ENCODE data around the gene COL25A1.
"Not testable (repeated sequence)": the region's sequence is repeated elsewhere in the genome, so short reads cannot be mapped to it uniquely, and the experiment has no call there.

Gene COL25A1

DNA sequence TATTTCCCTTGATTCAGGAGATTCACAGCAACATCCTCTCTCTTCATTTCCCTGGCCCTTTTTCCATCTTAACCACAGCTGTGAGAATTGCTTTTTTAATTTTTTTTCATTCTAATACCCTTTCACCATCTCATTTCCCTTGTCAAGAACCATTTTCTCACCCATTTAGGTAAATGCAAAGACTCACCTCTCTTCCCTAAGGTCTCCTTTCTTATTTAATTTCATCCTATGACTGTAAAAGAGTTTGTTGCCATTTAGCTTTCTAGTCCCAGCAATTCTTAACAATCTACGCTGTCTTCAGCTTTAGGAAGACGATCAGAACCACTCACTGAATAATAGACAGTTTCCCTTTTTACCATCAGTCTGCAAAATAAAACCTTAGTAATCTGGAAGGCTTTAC, 298.5 kb downstream of the COL25A1 start:
- no peak for DNase-seq

DNA sequence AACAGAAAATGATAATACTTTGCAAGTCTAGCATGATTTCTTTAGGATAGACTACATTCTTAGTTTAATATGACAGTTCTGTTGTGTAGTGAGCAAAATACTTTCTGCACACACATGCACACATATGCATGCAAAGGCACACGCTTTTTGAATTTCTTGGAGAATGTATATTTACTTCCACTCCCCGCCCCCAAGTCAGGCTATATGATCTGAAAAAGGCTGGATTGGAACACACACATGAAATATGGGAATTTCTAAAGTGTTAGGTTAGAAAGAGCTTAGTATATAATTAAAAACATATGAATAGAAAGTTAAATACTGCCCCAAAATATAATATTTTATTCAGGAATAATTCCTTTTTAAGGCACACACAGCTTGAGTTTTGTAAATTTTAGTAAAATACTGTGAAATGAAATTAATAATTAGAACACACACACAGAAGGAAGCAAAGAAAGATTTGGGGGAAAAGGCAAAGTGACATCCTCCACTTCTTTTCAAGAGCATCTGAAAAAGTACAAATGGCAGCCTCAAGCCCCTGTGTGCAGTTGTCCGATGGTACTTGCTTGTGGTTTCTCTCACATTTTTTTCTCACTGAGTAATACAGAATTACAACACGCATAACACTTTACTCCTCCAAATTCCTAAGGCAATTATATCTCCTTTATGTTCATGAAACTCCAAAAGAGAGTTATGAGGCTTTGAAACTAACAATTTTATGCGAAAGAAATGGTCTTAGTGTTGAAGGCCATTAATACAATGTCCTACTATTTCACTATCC, 310.7 kb downstream of the COL25A1 start:
- DNase-seq = no peak

DNA sequence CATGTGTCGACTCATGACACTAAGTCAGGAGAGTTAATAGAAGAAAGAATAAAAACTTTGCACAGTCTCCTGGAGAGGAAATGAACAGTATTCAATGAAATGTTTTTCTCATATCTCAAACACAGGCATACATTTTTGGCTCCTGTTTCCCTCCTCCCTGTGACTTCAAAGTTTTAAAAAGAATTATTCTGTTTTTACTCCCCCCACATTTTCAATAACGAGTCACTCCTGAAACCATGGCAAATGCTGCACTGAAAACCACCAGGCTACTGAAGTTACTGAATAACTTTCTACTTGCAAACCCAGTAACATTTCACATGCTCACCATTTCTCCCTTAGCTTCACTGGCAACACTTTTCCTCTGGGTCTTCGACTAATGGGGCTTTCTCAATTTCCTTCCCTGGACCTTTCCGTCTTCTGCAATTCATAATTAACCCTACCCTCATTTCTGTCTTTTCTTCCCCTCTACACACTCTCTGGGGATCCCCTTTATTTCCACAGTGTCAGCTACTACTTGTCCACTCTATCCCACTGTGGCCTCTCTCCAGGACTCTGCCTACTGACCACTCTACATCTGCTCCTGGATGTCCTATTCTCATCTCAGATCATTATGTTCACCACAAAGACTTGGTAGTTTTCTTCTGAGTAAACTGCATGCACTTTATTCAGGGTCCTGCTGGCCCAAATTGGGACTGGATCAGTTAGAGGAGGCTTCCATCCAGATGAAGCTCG, 313.8 kb downstream of the COL25A1 start:
- DNase-seq = no peak

DNA sequence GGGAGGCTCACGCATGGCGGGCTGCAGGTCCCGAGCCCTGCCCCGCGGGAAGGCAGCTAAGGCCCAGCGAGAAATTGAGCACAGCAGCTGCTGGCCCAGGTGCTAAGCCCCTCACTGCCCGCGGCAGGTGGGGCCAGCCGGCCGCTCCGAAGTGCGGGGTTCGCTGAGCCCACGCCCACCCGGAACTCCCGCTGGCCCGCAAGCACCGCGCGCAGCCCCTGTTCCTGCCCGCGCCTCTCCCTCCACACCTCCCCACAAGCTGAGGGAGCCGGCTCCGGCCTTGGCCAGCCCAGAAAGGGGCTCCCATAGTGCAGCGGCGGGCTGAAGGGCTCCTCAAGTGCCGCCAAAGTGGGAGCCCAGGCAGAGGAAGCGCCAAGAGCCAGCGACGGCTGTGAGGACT, 318.0 kb downstream of the COL25A1 start:
- DNase-seq = not testable (repeated sequence)

DNA sequence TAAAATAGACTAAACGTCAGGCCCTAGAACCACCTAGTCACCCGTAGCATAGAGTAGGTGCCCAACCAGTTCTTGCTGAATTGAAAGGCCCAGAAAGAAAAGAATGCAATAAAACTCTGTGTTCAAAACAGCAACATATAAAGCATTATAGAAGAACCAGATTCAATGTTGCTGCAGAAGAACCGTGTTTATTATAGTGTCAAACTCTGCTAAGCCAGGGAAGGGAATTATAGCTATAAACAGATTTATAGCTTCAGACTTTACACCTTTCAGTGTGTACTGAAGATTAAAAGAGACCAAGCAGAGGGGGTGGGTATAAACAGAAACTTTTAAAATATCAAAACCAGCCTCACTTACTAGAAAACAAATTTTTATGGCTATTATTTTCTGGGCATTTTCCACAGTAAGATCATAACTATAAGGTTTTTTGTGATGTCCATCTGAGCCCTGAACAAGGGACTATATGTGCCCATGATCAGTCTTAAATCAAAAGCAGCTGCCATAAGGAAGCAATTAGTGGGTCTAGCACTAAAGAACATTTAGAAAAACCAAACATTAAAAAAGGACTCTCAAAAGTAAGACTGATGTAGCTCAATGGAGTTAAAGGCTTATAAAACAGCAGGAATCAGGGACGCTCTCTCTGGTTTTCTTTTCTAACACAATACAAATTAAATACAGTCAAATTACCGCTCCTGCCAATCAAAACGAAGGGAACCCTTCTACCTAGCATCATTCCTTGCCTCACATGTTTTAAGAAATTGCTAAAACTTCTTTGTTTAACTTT, 319.9 kb downstream of the COL25A1 start:
- no peak for DNase-seq

DNA sequence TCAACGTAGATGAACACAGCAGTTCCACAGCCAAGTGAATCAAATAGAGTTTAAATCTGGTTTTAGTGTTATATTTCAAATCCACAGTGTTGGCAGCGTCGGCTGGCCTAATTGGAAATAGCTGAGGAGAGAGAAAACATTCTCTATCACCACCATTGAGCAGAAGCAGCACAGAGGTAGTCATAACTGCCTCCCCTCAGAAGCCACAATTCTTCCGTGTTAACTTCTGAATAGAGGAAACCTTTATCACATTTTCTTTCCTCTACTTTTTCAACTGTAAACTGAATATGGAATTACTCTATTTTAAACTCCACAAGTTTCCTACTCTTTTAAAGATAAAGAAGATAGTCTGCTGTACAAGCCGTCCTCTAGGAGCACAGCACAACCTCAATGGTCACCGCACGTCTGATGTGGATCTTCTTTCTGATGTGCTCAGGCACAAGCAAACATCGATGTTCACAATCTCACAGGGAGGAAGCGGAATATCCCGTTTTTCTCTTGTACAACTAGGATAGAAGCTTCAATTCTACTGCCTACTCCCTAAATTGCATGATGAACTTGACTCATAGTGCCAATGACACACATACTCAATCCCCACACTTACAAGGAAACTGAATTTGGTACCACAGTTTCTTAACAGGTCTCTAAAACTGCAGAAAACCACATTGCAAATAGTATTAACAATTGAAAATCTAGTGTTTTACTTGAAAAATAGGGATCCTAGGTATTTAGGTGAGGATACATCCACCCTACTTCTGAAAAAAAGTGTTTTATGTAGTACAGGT, 321.8 kb downstream of the COL25A1 start:
- DNase-seq = no peak

DNA sequence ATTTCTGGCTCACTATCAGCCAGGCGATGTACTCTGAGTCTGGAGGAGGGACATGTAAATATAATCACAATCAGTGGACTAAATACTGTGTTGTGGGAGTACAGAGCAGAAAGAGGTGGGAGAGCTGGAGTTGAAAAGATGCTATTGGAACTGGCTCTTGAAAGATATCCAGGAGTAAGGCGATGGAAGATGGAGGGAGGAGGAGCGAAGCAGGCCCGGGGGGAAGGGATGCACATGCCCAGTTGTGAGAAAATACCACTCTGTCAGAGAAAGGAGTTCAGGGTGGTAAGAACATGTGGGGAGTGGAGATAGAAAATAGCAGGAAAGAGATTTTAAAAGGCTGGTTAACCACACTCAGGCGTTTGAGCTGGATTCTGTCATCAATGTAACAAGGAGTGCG, 322.7 kb downstream of the COL25A1 start:
- no peak for DNase-seq

DNA sequence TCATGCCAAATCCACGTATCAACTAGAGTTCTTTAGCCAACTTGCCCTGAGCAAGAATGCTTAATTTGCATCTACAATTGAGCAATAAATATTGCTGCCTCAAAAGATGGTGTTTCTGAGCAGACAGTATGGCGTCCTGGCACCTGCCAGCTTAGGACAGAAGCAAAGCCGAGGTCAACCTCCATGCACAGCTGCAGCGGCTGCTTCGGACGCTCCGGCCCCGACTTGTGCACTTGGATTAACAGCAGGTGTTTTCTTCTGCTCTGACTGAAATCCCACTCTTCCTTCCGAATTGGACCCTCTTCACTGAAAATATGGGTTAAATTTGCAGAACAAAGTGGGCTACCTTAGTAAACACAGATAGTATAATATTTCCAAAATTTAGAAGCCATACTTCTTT, 324.4 kb downstream of the COL25A1 start:
- DNase-seq = no peak

DNA sequence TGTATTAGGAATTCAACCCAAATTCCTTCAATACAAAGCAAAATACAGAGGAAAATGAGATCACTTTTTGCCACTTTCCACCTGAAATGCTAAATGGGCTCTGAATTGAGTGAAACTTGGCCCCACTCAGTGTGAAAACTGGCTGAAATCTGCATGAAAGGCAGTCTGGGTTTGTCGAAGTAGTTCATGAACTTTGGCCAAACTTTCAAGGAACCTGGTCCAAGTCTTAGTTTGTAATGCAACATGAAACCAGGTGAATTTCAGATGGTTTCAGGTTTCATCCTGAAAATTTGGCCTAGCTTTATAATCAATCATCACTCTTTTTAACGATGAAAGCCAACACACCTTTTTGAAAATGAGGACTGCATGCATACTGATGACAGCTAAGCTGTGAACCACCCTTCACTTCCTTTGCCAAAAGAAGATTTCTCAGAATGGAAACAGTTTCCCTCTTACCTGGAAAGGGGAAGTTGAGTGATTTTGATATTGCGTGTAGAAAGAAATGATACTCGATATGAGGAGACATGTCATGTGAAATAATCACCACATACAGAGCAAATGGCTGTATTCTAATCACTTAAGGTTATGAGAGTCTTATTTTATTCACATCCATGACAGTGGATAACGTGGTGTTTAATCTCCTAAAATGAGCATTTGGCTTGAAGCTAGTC, 329.7 kb downstream of the COL25A1 start:
- no peak for DNase-seq

DNA sequence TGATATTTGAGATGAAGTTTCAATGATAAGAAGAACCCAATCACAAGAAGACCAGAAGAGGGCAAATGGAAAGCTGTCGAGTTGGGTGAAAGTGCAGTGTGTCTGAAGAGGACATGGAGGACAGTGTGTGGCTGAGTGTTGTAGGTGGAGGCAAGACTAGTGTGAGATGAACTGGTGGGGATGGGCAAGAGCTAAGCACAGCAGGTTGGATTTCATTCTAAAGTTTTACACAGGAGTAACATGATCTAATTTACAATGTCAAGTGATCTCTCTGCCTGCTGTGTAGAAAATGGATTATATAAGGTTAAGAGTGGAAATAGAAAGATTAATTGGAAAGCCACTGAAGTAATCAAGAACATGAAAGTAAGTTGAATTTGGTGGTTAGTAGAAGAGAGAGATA, 331.0 kb downstream of the COL25A1 start:
- no peak for DNase-seq

DNA sequence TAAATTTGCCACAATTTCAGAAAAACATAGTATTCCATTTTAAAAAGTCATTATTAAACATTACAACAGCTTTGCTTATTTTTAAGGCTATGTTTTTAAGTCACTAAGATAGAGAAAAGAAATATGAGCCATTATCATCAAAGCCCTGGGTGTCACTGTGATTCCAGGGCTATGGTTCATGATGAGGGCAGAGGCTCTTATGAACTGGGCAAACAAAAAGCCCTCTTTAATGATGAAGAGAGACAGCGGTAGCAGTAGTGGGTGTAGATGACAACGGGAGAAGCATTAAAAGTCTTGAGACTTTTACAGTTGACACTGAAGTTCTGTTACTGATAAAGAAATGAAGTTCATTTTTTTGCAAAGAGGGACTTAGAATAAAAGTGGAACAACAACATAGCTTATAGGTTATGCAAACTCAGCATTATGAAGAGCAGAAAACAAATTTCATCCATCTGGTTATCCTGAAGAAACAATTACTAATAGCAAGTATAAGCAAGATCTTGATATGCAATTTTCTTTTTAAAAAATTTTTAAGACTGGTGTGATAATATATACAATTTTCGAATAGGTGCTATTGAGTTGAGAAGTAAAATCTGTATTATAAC, 336.9 kb downstream of the COL25A1 start:
- no peak for DNase-seq

DNA sequence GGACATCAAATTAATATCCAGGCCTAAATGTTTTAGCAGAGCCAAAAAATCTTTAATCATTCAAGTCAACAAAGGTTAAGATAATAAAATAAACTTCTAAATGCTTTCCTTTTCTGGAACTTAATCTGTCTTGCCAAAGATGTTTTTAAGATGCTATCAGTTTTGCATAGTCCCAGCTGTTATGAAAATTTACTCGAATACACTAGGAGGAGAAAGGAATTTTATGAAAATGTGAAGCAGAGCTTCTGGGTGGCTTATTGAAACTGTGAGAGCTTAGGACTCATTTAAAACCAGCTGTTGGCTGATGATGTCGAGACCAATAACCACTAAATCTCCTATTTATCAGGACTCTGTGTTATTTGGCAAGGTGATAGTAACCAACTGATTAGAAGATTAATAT, 337.4 kb downstream of the COL25A1 start:
- peak; percentile 76 for DNase-seq

DNA sequence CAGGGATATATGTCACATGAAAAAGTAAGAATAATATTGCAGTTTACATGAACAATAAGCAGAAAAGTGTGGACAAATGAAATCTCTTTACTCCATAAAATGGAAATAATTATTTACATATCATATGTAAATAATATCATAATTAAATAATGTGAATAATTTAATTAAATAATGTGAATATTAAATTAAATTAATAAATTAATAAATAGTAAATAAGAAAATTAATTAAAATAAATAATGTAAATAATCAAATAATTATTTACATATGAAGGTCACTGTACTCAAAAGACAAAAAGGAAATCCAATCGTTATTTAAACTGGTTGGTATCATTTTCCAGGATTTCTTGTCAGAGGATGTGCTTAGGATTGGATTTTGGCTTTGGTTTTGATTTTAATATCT, 338.5 kb downstream of the COL25A1 start:
- DNase-seq = no peak

DNA sequence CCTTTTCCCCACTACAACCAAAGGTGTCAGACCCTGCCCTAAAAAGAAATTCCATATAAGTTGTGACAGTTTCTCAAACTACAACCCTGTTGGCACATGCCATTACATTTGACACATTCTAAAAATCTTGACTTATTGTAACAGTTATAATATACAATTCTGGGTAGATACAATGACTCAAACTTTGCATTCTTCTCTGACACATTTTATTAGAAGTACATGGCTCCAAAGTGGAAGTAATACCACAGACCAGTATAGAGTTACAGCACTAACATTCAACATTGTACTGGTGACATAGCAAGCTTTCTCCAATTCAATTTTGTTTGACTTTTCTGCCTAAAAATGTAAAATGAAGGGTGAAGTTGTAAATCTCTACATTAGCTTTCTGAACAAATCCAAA, 343.0 kb downstream of the COL25A1 start:
- DNase-seq = no peak

DNA sequence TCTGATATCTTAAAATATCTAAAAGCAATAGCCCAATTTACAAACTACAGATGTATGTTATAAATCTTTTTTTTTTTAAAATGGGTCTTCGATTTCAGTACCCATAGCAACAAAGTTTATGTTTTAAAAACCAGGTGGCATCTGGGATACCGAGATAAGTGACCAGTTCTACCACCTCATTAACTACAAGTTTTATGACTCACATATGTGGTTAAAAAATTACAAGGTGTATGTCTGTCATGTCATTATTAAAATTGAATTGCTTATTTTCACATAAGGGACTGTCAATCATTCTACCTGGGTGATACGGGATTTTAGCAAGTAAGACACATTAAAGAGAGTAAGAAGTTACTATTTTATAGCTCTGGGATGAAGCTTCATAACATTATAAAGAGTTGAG, 347.6 kb downstream of the COL25A1 start:
- no peak for DNase-seq

DNA sequence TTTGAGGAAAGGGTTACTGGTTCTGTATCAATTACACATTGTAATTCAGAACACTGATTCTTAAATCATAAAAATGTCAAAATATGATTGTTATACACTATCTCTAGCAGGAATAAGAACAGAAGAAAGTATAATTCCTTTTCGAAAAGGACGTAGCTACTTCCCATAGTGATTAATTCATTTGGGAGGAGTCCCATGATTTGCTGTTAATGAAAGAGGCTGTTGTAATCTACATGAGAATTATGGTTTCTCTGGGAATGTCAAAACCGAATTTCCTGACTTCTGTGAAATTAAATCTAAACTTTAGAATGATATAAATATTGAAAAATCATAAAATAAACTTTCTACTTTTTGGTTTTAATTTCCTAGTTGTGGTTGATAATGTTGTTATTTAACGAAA, 348.5 kb downstream of the COL25A1 start:
- DNase-seq = no peak

DNA sequence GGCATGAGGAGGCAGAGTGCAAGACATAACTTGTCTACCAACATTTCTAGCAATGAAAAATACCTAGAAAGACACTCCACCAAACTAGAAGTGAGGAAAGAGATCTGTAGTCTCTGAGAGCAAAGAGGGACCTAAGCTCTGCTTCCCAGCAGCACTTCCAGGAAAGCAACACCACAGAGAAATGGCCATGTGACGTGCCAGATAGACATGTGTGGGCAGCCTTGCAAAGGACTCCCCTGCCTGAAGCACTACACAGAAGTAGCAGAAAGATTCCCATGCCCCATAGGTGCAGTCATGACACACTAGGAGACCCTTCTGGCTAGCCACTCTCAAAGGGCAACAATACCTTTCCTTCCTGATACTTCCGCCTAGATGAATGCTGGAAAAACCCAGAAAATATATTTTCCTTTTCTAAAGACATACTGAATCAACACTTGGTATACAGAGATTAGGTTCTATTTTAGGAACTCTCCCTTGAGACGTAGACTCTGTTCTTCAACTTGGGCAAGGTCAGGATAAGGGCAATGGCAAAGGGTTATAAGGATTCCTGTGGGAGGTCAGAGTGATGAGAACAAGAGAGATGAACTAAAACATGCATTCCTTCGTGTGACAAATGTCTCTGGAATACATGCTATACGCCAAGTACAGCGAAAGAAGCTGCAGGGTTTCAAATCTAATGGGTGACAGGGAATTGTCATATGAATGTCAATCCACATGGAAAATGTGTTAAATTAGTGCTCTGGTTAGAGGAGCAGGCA, 352.1 kb downstream of the COL25A1 start:
- DNase-seq = no peak

DNA sequence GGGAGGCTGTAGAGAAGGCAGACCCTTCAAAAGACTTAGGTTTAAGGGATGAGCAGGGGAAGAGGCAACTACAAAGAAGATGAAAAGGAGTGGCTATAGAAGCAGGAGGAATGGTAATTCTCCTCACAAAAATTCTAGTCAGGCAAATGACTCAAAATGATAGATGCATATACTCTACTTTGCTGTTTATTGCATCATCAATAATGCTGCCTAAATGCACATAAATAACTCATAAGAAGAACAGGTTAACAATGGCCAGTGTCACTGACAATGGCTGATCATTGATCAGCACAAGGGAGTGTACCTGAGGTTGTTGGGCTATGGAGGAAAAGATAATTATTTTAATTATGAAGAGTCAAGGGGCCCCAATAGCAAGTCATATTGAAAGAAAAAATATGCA, 354.9 kb downstream of the COL25A1 start:
- DNase-seq = no peak

DNA sequence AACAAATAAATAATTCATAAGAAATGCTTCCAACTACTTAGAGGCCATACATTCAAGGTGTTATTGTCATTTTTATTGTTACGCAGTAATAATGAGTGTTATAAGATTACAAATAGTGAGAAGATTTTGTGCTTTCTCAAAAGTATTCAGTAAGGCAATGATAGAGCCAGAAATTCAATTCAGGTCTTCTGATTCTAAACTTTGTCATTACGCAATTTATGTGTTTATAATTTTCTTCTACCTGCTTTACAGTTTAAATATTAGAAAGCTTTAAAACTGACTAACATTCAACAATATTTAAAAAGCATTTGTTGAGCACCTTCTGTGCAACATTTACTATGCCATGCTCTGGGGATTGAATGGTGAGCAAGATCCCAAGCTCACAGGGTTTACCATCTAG, 356.2 kb downstream of the COL25A1 start:
- DNase-seq = no peak

DNA sequence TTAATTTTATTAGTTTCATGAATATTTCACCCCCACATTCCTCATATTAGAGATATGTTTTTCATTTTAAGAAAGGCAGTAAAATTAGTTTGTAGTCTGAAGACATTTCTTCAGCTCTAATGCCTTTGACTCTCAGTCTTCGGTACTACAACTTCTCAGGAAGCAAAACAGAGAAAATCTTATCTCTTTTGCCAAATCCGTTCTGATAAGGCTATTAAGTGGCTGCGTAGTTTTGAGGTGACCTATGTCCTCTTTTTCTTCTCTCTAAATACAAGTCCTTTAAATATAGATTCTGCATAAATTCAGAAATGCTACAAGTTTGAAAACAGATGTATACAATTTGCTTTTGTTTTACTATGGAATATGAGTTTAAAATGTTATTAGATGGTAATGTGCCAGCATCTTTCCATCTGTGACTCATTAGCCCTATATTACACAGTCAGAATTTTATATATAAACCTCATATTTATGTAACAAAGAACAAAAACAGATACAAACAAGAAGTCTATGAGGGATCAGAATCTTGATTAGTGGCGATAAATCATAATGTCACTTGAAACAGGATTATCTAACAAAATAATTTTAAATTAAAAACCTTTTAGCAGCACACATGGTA, 358.4 kb downstream of the COL25A1 start:
- DNase-seq = no peak

DNA sequence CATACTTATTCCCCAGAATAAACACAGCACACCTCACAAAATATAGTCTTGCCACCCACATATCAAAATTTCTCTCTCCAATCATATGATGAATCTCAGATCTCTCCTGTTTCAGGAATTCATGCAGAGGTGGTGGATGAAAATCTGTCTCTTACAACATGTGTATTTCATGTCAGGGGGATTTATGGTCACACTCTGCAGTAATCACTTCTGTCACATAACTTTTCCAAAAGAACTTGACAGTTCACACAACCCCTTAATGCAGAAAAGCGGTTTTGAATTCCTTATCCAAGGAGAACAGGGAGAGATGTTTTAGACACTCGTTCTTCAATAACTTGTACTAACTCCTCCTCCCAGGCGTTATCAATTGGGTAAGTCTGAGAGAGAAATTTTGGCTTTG, 359.1 kb downstream of the COL25A1 start:
- no peak for DNase-seq

Data from NCI-H526 treated with DMSO at 0.1 percent for 48 hours (cell line).